Activated CD4-positive, alpha-beta T cell treated with anti-CD3 and anti-CD28 coated beads for 24 hours (primary cell): ENCODE results near the gene BSPH1.
"Not testable (repeated sequence)": the region's sequence is repeated elsewhere in the genome, so short reads cannot be mapped to it uniquely, and the experiment has no call there.

Experiments used
- DNase-seq, 2 donors: peaks; one replicate each; pipeline ENCODE4 v3.0.0-alpha.2; 2020; ENCODE audit warnings: low read depth in 2 of 2

The BSPH1 gene

DNA sequence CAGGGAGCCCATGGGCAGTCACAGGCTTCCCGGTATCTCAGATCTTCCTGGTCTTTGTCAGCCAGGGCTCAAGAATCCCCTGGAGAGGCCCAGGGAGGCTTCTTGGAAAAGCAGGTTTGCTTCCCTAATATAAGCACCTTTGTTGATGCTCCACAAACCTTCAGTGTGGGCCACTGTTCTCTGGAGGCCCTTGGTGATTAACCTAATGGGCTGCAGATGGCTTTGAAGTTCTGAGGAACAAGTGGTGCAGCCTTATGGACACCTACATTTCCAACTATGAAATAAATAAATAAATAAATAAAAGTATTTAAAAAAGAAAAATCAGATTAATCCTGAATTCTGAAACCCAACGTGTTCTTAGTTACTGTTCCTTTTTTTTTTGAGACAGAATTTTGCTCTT is at the start of gene BSPH1:
Gene BSPH1, minus strand, starts transcription at position 101 of the 400 bp plus-strand sequence. Its CDS starts 89 bp downstream, at position 12.
- no peak for DNase-seq

DNA sequence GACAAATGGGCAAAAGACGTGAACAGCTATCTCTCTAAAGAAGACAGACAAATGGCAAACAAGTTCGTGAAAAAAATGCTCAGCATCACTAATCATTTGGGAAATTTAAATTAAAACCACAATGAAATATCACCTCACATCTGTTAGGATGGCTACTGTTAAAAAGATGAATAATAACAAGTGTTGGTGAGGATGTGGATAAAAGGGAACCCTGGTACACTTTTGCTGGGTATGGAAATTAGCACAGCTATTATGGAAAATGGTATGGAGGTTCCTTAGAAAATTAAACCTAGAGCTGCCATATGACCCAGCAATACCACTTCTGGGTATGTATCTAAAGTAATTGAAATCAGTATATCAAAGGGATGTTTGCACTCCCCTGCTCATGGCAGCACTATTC is 44.8 kb upstream of the BSPH1 start:
- DNase-seq, result no peak

GRCh38 chr19:48033604-48034003 is 41.6 kb upstream of the BSPH1 start:
- DNase-seq, result no peak

DNA sequence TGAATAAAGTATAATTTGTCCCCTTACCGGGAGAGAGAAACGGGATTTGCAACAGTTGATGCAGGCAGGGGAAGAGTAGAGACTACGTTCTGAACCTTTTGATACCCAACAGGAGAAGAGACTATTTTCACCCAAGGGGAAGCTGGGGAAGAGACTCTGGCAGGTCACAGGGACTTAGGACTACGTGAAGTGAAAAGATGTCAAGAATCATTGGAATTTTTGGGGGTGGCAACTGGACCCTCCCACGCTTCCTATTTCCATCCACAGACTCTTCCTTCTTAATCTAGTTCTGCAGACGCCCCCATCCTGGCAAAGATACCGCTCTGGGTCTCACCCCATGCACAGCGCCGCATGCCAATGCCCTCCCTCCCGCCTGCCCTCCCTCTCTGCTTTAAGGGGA is 38.1 kb upstream of the BSPH1 start:
- no peak for DNase-seq

GRCh38 chr19:48029431-48029830 is 37.5 kb upstream of the BSPH1 start:
- no peak for DNase-seq

DNA sequence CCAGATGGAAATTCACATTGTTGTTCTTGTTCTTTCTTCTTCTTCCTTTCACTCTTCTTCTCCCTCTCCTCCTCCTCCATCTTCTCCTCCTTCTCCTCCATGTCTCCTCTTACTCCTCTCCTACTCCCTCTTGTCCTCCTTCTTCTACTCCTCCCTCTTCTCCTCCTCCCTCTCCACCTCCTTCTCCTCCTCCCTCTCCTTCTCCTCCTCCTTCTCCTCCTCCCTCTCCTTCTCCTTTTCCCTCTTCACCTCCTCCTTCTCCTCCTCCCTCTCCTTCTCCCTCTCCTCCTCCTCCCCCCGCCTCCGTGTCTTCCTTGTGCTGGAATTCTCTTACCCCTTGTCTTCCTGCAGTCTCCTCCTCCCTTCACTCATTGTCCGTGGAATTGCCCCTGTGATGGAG is 33.5 kb upstream of the BSPH1 start:
- no peak for DNase-seq

DNA sequence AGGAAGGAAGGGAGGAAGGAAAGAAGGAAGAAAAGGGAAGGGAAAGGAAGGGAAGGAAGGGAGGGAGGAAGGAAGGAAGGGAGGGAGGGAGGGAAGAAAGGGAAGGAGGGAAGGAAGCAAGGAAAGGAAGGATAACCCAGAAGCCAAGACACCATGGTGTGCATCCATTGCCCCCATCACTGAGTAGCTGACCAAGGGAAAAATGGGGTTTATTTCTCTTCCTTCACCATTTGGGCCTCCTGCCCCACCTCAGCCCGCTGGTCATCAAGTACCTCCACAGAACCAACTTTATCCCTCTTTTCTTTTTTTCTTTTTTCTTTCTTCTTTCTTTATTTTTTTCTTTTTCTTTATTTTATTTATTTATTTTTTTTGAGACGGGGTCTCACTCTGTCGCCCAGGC is 31.5 kb upstream of the BSPH1 start:
- no peak for DNase-seq

GRCh38 chr19:48023011-48023410 is 31.0 kb upstream of the BSPH1 start:
- DNase-seq, result no peak

GRCh38 chr19:48020686-48021085 is 28.7 kb upstream of the BSPH1 start:
- DNase-seq, result no peak

DNA sequence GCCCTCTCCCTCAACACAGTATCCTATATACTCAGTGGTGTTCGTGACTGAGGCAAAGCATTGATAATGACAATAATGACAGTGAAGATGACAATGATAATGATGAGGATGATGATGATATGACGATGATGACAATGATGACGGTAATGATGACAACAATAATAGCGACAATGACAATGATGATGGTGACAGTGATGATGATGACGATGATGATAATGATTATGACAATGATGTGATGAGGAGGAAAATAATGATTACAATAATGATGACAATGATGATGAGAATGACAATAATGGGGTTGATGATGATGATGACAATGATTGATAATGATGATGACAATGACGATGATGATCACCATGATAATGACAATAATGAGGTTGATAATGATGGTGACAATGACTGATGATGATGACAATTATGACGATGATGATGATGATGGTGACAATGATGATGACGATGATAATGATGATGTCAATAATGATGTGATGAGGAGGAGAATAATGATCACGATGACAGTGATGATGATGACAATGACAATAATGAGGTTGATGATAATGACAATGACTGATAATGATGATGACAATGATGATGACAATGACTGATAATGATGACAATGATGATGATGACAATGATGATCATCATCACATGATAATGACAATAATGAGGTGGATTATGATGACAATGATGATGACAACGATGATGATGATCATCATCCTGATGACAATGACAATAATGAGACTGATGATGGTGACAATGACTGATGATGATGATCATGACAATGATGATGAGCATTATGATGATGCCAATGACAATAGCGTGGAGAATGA is 19.2 kb upstream of the BSPH1 start:
- no peak for DNase-seq

DNA sequence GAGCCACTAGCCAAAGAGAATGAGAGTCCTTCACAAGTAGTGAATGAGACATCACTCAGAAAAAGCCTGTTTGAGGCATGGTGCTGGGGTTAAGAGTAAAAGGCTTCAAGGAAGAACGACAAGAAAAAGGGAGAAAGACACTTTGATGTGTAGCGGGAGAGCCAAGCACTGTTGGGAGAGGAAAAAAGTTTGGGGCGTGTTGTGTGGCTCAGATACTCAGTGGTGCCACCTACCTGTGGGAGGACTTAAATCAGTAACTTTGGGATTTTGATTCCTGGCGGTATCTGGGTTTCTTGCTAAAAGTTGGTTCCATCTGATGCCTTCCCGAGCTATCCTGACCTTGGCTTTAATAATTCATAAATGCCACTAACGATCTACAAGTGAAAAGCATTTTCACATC is 14.8 kb upstream of the BSPH1 start:
- DNase-seq, result peak in 1 of 2 donors; percentile 1

GRCh38 chr19:48004236-48004635 is 12.3 kb upstream of the BSPH1 start:
- DNase-seq, result no peak

- no peak for DNase-seq
These were observed 8.9 kb upstream of the BSPH1 start for GRCh38 chr19:48000846-48001245.

DNA sequence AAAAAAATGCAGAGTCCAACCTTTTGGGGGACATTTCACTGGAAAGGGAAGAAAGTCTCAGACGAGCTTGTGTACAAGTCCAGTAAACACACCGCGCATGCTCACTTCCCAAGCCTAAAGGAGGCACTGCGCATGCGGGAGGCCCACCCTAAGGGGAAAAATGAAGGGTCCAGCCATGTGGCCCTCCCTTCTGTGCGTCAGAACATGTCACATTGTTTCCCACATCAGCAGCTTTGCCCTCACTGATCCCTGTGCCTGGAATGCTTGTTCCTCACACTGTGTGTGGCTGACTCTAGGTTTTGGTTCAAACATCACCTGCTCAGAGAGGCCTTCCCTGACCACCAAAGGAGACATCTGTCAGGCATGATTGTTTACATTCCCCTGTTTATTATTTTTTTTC is 6.8 kb upstream of the BSPH1 start:
- no peak for DNase-seq

DNA sequence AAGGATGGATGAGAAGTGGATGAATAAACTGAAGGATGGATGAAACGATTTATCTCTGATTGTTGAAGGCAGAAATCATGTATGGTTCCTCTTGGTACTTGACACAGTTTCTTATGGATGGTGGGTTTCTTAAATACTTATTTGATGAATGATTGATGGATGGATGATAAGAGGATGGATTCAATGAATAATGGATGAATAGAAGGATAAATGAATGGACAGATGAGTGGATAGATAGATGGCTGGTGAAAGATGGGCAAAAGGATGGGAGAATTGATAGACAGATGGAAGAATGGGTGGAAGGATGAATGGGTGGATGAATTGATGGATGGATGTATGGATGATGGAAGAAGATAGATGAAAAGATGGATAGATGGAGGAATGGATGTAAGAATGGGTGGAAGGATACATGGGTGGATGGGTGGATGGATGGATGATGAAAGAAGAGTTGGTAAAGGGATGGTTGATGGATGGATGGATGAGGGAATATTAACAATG is 4.3 kb upstream of the BSPH1 start:
- DNase-seq, result no peak

- DNase-seq, result no peak
These were observed 2.3 kb upstream of the BSPH1 start, which contains the start of gene ELSPBP1 for GRCh38 chr19:47994209-47994802. ELSPBP1 (plus strand) TSS chr19:47994632; CDS start chr19:48008668, 14,036 bp downstream.

- DNase-seq, result no peak
These were observed 670 bp downstream of the BSPH1 start for GRCh38 chr19:47991191-47991808.

GRCh38 chr19:47973529-47973928 is 18.4 kb downstream of the BSPH1 start:
- DNase-seq, result no peak

- DNase-seq, result not testable (repeated sequence)
These were observed 36.0 kb downstream of the BSPH1 start for GRCh38 chr19:47955936-47956335.

- not testable (repeated sequence) for DNase-seq
These were observed 39.8 kb downstream of the BSPH1 start for GRCh38 chr19:47952132-47952531.

DNA sequence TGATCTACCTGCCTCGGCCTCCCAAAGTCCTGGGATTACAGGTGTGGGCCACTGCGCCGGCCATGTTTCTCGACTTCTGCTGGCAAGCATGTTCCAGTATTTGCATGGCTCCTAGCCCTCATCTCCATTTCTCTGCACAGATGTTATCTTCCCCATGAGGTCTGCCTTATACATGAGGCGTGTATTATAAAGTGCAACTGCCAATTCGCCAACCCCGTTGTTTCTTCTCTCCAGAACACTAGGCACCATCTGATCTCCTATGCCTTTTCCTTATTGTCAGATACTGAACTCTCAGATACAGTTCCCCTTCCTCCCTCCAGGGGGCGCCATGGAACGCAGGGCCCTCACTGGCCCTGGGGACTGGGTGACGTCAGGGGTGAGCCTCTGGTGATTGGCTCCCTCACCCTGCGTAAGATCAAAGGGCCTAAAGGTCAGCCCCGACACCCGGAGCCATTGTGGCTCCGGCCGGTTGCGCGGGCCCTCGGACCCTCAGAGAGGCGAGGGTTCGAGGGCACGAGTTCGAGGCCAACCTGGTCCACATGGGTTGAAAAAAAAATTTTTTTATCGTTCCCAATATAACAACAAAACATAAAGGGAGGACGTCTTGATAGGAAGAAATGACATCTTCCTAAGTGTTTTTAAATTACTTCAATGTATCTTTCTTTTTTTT is 42.0 kb downstream of the BSPH1 start:
- DNase-seq, result peak in 1 of 2 donors; percentile 3

DNA sequence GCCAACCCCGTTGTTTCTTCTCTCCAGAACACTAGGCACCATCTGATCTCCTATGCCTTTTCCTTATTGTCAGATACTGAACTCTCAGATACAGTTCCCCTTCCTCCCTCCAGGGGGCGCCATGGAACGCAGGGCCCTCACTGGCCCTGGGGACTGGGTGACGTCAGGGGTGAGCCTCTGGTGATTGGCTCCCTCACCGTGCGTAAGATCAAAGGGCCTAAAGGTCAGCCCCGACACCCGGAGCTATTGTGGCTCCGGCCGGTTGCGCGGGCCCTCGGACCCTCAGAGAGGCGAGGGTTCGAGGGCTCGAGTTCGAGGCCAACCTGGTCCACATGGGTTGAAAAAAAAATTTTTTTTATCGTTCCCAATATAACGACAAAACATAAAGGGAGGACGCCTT is 63.4 kb downstream of the BSPH1 start:
- DNase-seq, result not testable (repeated sequence)
